ENCODE measurements around the gene ROPN1L.

DNA sequence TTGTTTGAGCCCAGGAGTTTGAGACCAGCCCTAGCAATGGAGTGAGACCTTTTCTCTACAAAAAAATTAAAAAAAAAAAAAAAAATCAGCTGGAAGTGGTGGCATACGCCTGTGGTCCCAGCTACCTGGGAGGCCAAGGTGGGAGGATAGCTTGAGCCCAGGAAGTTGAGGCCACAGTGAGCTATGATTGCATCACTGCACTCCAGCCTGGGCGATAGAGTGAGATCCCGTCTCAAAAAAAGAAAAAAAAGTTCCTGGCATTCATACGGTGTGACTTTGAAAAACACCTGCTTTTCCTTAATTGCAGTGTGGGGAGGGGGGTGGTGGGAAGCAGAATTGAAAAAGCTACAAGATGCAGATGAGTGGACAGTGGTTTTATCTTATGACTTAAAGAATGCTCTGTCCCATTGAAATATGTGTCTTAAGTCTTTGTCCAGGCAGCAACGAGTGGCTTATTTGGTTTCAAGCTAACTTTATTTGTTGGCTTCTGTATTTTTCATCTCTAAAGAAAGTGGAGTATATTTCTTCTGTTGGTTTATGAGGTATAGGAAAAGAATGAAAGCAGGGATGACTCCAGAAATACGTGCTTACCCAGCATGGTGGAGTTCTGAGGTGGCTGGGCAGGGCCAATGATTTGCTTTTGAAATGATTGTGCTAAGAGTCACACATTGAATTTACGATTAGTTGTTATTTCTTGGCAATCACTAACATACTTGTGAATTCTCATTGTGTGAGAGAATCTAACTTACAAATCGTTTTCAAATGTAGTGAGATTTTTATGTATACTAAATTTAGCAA lies 27.8 kb downstream of the ROPN1L start:
- TF ChIP-seq, protein P1, sequence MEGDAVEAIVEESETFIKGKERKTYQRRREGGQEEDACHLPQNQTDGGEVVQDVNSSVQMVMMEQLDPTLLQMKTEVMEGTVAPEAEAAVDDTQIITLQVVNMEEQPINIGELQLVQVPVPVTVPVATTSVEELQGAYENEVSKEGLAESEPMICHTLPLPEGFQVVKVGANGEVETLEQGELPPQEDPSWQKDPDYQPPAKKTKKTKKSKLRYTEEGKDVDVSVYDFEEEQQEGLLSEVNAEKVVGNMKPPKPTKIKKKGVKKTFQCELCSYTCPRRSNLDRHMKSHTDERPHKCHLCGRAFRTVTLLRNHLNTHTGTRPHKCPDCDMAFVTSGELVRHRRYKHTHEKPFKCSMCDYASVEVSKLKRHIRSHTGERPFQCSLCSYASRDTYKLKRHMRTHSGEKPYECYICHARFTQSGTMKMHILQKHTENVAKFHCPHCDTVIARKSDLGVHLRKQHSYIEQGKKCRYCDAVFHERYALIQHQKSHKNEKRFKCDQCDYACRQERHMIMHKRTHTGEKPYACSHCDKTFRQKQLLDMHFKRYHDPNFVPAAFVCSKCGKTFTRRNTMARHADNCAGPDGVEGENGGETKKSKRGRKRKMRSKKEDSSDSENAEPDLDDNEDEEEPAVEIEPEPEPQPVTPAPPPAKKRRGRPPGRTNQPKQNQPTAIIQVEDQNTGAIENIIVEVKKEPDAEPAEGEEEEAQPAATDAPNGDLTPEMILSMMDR (IDR thresholded peaks at IDR 0.05; ENCODE audit: insufficient read depth, low read depth, low read length), result no peak
- TF ChIP-seq EZH2 (IDR thresholded peaks at IDR 0.05; ENCODE audit: insufficient read depth, low read length), result no peak
